Right ventricle myocardium inferior (tissue), 1 donor: ENCODE measurements around the gene SECTM1. TPM values are rescaled to one million over a fixed set of nuclear protein-coding genes. Genes with fewer than 3 reads are reported as not detected.
"Not testable (repeated sequence)": the region's sequence is repeated elsewhere in the genome, so short reads cannot be mapped to it uniquely, and the experiment has no call there.

ENCODE experiments used
- ATAC-seq: fragments of 200-7000 bp; cut with Tn5 transposase; one replicate; pipeline ENCODE4 v1.9.1; 2020; ENCODE audit warnings: mild to moderate bottlenecking, moderate library complexity
- DNase-seq: peaks from one replicate; pipeline ENCODE4 v3.0.0; 2021; ENCODE audit errors: missing footprints
- intact Hi-C: fragments of 100-400 bp; cut with DNase I; formaldehyde crosslinking; loops from one replicate; pipeline ENCODE4 v1.11.0; 2022
- long read RNA-seq: library from polyadenylated mRNA; unstranded; transcript quantifications from one replicate; pipeline ENCODE4 v2.0.0, GENCODE V29; 2021
- total RNA-seq: library from RNA; stranded (reverse); fragmentation: NEBNext Ultra II Directional; extraction: Animal tissue kit (Norgen Biotek cat#: 25700); gene quantifications from one replicate; pipeline ENCODE4 v1.2.1, GENCODE V29; 2021
- donor health status: DM: no; HTN: yes; CAD: no; lungs with severe emphysema.

Gene SECTM1
- 4.9 TPM for total RNA-seq
- long read RNA-seq, partial matches to known transcripts: 1 of 2 reads
- long read RNA-seq, other reads (novel, unspliced or antisense): 0 of 2 reads

DNA sequence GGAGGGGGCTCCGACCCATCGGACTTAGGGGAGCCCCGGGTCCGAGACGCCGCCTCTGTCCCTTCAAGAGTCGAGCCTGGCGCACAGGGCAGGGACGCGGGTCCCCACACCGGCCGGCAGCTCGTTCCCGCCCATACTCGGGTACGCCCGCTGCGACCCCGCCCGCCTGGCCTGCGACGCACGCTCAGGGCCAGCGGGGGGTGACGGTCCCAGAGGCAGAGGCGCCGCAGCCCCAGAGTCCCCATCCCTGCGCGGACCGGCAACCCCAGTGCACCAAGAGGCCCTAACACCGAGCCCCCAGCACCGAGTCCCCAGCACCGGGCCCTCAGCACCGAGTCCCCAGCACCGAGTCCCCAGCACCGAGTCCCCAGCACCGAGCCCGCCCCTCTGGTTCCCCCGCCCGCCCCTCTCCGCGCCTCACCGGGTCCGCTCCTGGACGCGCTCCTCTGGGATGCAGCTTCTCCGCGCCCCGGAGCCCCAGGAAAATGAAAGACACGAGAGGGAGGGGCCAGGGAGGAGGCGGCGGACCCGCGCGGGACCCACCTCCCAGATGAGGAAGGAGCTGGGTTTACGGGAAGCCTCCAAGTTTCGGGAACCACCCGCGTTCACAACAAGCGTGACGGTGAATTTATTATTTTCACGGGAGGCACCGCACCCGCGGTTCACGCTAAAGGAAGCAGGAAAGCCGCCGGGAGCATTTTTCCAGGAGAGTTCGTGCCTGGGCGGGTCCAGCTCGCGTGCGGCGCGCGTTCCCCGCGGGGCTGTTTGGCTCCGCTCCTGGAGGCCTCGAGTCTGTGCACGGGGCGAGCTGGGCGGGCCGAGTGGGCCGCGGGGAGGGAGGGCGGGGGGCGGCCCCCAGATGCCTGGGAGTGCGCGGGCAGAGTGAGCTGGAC, at the start of gene SECTM1:
SECTM1 (minus strand) TSS at position 488 of the 893 bp plus-strand sequence. CDS start 6,526 bp downstream, outside the sequence.
- ATAC-seq: peak; percentile 53
- peak; percentile 89 for DNase-seq
- intact Hi-C loops: no loop called here

GRCh38 chr17:82382933-82383255, 49.3 kb upstream of the SECTM1 start:
- intact Hi-C loops: no loop called here
- no peak for ATAC-seq
- no peak for DNase-seq

DNA sequence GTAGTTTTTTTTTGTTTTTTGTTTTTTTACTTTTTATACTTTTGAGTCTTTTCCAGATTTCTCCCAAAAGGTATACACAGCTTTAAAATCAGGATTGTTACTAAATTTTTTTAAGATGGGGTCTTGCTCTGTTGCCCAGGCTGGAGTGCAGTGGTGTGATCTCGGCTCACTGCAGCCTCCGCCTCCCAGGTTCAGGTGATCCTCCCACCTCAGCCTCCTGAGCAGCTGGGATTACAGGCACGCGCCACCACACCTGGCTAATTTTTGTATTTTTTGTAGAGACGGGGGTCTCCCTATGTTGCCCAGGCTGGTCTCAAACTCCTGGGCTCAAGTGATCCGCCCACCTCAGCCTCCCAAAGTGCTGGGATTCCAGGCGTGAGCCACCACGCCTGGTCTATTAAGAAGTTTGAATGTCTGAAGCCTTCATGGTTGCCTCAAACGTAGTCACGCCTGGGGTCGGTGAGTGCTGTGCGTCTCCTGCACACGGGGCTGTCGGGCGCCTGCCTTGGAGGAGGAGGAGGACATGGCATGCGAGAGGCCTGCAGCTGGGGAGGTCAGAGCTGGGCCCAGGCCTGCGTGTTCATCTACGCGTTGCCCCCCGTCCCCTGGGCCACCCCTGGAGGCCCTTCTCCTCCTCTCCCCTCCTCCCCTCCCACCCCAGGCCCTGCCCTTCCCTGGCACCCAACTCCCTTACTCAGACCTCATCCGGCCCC, 48.8 kb upstream of the SECTM1 start:
- DNase-seq, intact Hi-C loops, ATAC-seq: not testable (repeated sequence)

- intact Hi-C loops, ATAC-seq, DNase-seq: not testable (repeated sequence)
These were observed 48.1 kb upstream of the SECTM1 start for GRCh38 chr17:82381703-82382009.

GRCh38 chr17:82380860-82381702, 47.5 kb upstream of the SECTM1 start:
- ATAC-seq (no peak), DNase-seq (no peak)
- intact Hi-C loops: no loop called here

- ATAC-seq: no peak
- no peak for DNase-seq
- intact Hi-C loops: no loop called here
These were observed 45.1 kb upstream of the SECTM1 start for GRCh38 chr17:82378741-82379021.

DNA sequence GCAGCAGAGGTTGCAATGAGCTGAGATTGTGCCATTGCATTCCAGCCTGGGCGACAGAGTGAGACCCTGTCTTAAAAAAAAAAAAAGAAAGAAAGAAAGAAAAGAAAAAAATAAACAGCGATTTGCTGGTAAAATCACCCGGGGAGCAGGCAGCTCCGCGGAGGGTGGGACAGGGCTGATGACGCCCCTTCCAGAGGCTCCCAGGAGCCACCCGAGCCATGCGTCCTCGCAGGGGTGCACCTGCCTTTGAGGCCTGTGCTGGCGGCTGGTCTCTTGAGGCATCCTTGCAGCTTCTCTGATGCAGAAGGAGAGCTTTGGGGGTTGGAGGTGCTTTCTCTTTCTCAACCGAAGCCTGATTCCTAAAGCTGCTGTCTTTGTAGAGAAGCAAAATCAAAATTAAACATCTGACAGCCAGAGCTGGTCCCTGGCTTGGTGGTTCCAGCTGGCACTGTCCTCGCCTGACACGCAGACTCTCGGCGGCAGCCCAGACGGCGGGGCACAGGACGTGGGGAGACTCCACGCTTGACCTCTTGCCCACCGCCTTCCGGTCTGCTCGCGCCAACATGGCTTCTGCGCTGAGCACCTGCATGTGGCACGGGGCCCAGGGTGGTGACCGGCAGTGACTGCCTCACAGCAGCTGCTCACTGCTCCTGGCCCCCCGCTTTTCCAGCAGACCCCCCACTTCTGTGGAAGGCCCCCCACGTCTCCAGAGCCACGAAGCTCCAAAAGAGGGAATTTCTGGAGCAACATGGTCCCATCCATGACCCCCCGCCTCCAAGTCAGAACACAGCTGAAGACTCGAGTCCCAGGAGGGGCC, 44.6 kb upstream of the SECTM1 start:
- no peak for DNase-seq
- intact Hi-C loops: no loop called here
- no peak for ATAC-seq

DNA sequence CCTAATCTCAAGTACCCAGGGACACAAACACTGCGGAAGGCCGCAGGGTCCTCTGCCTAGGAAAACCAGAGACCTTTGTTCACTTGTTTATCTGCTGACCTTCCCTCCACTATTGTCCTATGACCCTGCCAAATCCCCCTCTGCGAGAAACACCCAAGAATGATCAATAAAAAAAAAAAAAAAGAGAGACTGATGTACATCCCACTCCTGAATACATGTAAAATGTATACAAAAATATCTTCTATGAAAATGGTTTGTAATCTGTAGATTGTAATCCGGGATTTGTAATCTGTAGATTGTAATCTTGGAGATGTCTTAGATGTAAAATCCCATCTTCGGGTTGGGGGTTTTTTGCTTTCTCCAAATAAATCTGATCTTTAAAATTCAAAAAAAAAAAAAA, 43.7 kb upstream of the SECTM1 start:
- DNase-seq, ATAC-seq, intact Hi-C loops: not testable (repeated sequence)

DNA sequence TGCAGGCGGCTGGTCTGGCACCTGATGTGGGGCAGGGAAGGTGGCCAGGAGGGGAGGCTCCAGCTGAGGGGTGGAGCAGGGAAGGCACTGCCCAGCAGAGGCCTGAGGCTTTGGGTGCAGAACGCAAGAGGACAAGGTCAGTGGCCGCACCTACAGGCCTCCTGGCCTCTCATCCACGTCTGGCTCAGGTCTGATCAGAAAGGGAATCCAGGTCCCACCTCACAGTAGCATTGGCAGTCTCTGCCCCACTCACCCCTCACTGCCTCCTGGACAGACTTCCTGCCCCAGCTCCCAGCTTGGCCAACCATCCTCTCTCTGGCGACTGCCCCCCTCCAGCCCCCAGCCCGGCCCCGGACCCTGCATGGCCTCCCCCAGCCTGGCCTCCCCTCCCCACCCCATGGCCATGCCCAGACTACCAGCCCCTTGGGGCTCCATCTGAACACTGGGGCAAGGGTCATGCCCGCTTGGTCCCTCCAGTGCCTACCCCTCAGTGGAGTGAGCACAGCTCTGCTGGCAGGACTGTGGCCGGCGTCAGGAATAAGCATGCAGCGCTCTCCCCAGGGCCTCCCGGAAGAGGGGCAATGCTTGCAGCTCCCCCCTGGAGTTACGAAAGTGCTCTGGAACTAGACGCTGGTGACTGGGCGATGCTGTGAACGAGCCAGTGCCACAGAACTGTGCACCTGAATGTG, 42.6 kb upstream of the SECTM1 start:
- ATAC-seq (no peak), DNase-seq (peak; percentile 57)
- intact Hi-C loops: no loop called here

GRCh38 chr17:82375359-82376041, 41.9 kb upstream of the SECTM1 start:
- intact Hi-C loops: no loop called here

GRCh38 chr17:82374626-82375331, 41.2 kb upstream of the SECTM1 start:
- peak; percentile 66 for DNase-seq
- no peak for ATAC-seq
- intact Hi-C loops: no loop called here

More at GRCh38 chr17:82375359-82376041, 41.9 kb upstream of the SECTM1 start:
- ATAC-seq (no peak), DNase-seq (peak; percentile 46)

- peak; percentile 51 for DNase-seq
- intact Hi-C loops: no loop called here
- ATAC-seq: no peak
These were observed 40.4 kb upstream of the SECTM1 start for GRCh38 chr17:82373731-82374625.

- ATAC-seq, intact Hi-C loops, DNase-seq: not testable (repeated sequence)
These were observed 39.5 kb upstream of the SECTM1 start for GRCh38 chr17:82373072-82373452.

DNA sequence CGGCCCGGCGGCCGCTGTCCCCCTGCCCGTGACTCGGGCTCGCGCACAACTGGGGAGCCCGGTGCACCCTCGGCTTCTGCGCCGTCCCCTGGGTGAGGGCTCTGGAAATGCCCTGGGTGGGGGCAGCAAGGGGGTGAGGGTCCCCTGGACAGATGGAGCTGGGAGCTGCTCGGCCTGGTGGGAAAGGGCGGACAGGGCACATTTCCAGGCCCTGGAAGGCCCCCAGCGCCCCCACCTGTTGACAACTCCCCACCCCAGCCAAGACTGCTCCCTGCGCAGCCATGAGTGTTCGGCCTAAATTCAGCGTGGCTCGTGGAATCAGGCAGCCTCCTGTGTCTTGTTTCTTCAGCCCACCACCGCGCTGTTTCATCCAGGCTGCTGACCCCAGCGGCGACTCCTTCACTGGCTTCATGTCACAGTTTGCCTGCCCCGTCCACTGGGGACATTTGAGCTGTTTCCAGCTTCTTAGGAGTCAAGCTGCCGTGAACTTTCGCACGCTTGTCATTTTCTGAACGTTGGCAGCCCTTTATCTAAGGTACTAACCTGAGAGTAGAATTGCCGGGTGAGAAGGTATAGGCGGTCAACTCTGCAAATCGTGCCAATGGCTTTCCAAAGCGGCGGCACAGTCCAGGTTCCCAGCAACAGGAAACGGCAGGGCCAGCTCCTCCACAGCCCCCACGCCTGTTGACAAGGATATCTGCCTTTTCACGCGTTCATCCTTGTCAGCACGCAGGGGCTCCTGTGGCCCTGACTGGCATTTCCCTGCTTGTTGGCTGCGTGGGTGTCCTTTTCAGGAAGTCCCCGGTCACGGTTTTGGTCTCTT, 38.9 kb upstream of the SECTM1 start:
- no peak for ATAC-seq
- DNase-seq: peak; percentile 46
- intact Hi-C loops: no loop called here
